ENCODE results near the gene CYTH3.
A peak's percentile ranks its signal among the peaks of the same experiment; 100 is the strongest.

Gene CYTH3

GRCh38 chr7:6149996-6150395 is 122.4 kb downstream of the CYTH3 start:
- DNase-seq (ENCODE audit: low read depth): no peak

GRCh38 chr7:6148724-6149360 is 123.6 kb downstream of the CYTH3 start:
- DNase-seq (ENCODE audit: low read depth): no peak

GRCh38 chr7:6147627-6148026 is 124.8 kb downstream of the CYTH3 start:
- no peak for DNase-seq (ENCODE audit: low read depth)

- no peak for DNase-seq (ENCODE audit: low read depth)
Measured at GRCh38 chr7:6146666-6147065, 125.8 kb downstream of the CYTH3 start.

GRCh38 chr7:6143997-6144396 is 128.4 kb downstream of the CYTH3 start:
- DNase-seq (ENCODE audit: low read depth): no peak

- DNase-seq (ENCODE audit: low read depth): no peak
Measured at GRCh38 chr7:6142871-6143380, 129.5 kb downstream of the CYTH3 start.

GRCh38 chr7:6139189-6139996 is 133.0 kb downstream of the CYTH3 start:
- no peak for DNase-seq (ENCODE audit: low read depth)

GRCh38 chr7:6136475-6136874 is 135.9 kb downstream of the CYTH3 start:
- DNase-seq (ENCODE audit: low read depth): no peak

GRCh38 chr7:6133249-6133648 is 139.2 kb downstream of the CYTH3 start:
- DNase-seq (ENCODE audit: low read depth): no peak

- no peak for DNase-seq (ENCODE audit: low read depth)
Measured at GRCh38 chr7:6130007-6130587, 142.3 kb downstream of the CYTH3 start.

- DNase-seq (ENCODE audit: low read depth): peak; percentile 48
Measured at GRCh38 chr7:6128205-6128604, 144.2 kb downstream of the CYTH3 start.

GRCh38 chr7:6127110-6127490 is 145.3 kb downstream of the CYTH3 start:
- no peak for DNase-seq (ENCODE audit: low read depth)

GRCh38 chr7:6123843-6124242 is 148.6 kb downstream of the CYTH3 start:
- no peak for DNase-seq (ENCODE audit: low read depth)

- peak; percentile 41 for DNase-seq (ENCODE audit: low read depth)
Measured at GRCh38 chr7:6121141-6121540, 151.3 kb downstream of the CYTH3 start.

GRCh38 chr7:6117533-6117932 is 154.9 kb downstream of the CYTH3 start:
- no peak for DNase-seq (ENCODE audit: low read depth)

GRCh38 chr7:6116211-6116610 is 156.2 kb downstream of the CYTH3 start:
- no peak for DNase-seq (ENCODE audit: low read depth)
